HT1080 (cell line): ENCODE results near the gene CFAP57. TPM values are rescaled to one million over a fixed set of nuclear protein-coding genes. Genes with fewer than 3 reads are reported as not detected.
A peak's percentile ranks its signal among the peaks of the same experiment; 100 is the strongest.

ENCODE experiments used
- DNase-seq: peaks from one replicate; pipeline ENCODE4 v3.0.0-alpha.2; 2015; ENCODE audit warnings: low read depth
- total RNA-seq: library from RNA; depleted of rRNA; stranded (reverse); fragments of >200 nt; shearing (Covaris generic); gene quantifications from 2 replicates; pipeline ENCODE4 v1.2.3, GENCODE V29; 2014

The CFAP57 gene
- total RNA-seq, 1 experiment from 2014 or later = 0.50 TPM

DNA sequence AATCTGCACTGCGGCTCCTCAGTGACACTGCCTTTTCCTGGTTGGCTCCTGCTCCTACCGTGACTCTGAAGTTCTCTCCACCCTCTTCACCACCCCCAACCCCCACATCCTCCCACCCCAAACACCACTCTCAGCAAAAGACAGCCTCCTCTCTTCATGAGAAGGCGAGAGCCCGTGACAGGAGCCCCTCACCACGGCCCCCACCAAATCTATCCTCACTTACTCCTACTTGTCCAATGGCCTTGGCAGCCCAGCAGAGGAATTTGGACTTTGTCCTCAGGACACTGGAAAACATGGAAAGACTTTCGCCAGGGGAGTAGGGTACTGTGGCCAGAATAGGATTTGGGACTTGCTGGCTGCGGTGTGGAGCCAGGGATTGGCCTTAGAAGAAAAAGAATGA is 104.5 kb downstream of the CFAP57 start:
- no peak for DNase-seq

DNA sequence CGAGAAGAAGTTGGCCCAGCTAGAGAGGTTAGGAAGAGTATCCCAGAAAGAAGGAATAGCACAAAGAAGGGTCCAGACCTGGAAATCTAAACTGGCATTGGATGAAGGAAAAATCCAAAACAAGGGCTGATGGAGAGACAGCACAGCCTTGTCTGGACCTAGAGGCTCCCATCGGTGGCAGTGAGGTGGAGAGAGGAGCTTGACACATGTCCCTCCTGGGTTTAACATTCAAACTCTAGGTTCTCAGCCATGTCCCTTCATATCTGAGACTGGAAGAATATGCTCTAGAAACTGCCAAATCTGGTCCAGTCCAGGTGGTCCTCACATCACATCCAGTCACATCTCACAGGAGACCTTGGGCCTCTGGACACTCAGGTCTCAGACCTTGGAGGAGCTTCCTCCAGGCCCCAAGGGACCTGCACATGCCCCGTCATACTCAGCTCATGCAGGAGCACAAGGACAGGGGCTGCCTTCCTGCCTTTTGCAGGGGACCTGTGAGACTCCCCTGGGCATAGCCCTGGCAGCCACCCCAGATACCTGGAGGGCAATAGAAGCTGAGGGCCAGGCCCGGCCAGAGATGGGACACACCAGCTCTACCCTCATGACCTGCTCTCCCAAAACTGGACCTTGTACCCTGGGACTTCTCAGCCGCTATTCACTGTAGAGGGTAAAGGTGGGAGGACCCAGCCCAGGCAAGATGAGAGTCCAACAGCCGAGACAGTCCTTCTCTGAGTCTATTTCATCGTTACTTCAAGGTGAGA is 105.2 kb downstream of the CFAP57 start:
- no peak for DNase-seq

DNA sequence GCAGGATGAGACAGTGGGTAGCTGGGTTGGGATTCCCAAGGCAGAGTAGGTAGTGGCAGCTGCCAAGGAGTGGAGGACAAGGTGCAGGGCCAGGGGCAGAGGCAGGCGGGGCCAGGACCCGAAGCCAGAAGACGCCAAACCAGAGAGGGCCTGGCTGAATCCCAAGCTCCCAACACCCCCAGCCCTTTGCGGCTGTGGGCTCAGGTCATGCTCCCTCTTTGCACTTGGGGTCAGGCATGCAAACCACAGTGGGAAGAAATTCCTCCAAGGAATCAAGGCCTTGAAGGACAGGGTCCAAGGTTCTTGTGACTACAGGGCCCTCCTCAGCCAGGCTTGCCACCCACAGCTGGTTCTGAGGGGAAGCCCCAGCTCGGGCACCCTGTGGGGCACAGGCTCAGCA is 107.0 kb downstream of the CFAP57 start:
- no peak for DNase-seq

GRCh38 chr1:43279666-43280065 is 107.5 kb downstream of the CFAP57 start:
- DNase-seq = no peak

- no peak for DNase-seq
Observed at GRCh38 chr1:43280692-43281091, 108.6 kb downstream of the CFAP57 start.

- no peak for DNase-seq
Observed at GRCh38 chr1:43282220-43283195, 110.4 kb downstream of the CFAP57 start.

DNA sequence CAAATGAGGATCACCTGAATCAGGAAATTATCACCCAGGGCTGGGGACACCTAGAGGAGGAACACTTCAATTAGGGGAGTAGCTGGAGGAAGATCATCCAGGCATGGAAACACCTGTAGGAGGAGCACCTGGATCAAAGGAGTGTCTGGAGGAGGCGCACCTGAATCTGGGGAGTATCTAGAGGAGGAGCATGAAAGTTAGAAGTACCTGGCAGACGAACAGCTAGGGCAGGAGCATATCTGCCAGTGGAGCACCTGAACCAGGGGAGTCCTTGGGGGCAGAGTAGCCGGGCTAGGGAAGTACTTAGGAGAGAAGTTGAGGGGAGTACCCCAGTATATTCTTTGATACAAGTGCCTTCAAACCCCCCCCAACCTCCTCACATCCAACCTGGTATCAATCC is 111.9 kb downstream of the CFAP57 start:
- DNase-seq = no peak

GRCh38 chr1:43284546-43285110 is 112.5 kb downstream of the CFAP57 start:
- DNase-seq = no peak

DNA sequence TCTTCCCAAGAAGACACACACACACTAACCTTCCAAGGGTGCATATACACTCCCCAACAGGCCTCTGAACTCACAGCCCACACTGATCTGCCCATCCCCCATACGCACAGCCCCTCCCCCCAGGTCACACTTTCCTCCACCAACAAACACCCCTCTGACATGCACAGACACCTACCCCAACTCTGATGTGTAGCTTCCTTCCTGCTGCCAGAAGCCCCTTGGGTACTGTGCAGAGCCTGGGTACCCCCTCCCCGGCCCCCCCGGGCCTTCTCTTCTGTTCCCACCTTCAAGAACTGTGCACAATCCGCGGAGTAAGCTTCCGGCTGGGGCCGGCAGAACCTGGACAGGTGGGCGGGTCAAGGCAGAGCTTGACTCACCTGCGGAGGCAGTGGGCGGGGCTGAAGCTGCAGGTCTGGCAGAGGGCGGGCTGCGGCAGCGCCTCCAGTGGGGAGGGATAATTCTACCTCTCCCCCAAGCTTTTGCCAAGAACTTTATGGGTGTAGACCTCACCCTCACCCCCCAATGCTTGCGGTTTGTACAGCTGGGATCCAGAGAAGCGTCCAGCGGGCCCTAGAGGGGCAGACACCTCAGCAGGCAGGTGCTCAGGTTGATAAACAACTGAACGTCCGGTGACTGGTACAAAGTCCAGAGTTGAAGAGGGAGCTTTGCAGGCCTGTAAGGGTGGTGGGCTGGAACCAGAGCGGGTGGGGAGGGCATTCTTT is 113.3 kb downstream of the CFAP57 start, which contains the start of gene C1orf210:
Gene C1orf210 (minus strand): TSS at position 313 of the 722 bp plus-strand sequence. CDS start 2,311 bp downstream, outside the sequence.
- DNase-seq = no peak

GRCh38 chr1:43286115-43286514 is 114.0 kb downstream of the CFAP57 start:
- DNase-seq = no peak

DNA sequence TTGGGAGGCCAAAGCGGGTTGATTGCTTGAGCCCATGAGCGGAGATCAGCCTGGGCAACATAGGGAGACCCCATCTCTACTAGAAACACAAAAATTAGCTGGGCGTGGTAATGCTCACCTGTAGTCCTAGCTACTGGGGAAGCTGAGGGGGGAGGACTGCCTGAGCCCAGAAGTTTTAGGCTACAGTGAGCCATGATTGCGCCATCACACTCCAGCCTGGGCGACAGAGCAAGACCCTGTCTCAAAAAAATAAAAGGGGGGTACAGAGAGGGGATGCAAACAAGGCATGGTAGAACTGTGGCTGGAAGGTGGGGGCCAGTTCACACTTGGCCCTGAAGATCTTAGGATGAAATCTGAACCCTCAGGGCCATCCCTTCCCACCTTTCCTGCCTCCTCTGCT is 114.4 kb downstream of the CFAP57 start:
- no peak for DNase-seq

DNA sequence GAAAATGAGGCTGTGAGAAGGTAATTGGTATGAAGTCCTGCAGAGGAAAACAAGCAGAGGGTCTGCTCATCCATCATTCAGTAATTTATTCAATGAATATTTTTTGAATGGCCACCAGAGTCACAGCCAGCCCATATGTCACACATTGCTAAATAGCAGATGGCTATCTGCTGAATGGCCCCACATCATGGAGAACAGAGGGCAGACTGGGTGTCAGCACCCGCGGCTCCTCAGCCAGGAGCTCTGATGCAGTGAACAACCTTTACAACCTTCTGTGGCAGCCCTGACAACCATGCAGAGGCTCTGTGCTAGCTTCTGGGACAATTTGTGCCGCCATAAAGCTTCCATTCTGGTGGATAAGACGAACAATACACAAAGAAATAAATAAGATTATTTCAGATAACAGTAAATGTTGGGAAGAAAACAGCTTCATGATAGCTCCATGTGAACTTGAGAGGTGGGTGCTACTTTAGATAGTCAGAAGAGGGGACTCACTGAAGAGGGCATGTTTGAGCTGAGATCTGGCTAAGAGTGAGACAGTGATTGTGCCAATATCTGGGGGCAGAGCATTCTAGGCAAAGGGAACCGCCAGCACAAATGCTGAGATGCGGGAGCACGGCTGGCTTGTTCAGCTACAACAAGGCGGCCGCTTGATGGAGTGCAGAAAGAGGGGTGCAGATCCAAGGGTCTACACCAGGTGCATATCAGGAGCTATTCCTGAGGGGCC is 116.1 kb downstream of the CFAP57 start:
- DNase-seq = no peak

- no peak for DNase-seq
Observed at GRCh38 chr1:43288785-43289706, 116.9 kb downstream of the CFAP57 start.

- no peak for DNase-seq
Observed at GRCh38 chr1:43292216-43292615, 120.1 kb downstream of the CFAP57 start.

DNA sequence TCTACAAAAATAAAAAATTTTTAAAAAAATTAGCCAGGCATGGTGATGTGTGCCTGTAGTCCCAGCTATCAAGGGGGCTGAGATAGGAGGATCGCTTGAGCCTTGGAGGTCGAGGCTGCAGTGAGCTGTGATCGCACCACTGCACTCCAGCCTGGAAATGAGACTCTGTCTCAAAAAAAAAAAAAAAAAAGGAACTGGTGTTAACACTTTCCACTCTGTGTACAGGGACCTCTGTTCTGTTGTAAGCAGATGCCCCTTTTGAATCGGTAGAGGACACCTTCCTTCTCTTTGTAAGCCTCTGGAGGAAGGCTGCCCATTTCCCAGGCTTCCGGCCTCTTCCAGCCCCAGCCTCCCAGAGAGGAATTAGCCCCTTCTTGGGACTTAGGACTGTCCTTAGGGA is 120.5 kb downstream of the CFAP57 start:
- DNase-seq = no peak

- no peak for DNase-seq
Observed at GRCh38 chr1:43293176-43293575, 121.0 kb downstream of the CFAP57 start.

- DNase-seq = peak; percentile 72
Observed at GRCh38 chr1:43293896-43294760, 122.0 kb downstream of the CFAP57 start.

DNA sequence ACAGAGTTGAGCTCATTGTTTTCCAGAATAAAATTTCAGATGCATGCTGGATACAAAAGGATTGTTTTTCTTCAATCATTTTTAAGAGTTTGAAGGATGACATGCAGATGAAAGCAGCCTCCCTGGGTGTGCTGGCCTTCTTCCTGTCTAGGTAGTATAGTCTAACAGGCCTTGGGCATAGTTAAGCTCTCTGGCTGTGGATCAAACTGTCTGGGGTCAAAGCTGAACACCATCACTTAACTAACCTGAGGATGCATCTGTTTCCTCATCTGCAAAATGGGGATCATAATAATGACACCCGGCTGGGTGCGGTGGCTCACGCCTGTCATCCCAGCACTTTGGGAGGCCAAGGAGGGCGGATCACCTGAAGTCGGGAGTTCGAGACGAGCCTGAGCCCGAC is 122.6 kb downstream of the CFAP57 start:
- no peak for DNase-seq
